ENCODE results near the gene TRAPPC14.
"Not testable (repeated sequence)": the region's sequence is repeated elsewhere in the genome, so short reads cannot be mapped to it uniquely, and the experiment has no call there.

The TRAPPC14 gene

DNA sequence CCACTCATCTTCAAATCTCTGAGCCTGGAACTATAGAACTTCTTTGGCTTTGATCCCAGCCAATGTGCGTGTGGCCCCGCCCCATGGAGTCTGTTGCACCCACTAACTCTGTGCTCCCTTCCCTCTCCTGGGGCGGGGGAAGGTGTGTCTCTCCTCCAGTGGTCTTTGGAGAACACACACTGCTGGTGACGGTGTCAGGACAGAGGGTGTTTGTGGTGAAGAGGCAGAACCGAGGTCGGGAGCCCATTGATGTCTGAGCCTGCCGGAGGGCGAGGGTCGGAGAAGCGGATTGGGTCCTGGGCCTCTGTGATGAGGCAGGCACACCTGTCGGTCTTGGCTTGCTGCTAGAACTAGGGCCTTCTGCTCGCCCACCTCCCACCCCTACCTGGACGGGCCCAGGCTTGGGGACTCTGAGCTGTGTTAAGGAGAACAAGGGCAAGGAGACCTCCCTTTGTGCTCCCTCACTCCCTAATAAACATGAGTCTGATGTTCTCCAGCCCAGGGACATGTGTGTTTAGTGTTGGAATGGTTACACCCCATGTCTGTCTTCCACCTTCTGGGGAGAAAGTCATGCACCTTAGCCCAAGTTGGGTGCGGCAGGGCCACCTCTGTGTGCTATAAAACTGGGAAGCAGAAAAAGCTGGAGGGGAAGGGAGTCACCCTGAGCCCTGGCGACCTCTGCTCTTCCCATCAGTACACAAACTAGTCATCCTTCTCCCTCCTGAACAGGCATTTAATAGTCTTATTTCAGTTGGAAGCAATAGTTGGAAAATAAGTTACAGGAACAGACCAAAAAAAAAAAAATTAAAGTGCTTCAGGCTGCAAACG is 4.6 kb downstream of the TRAPPC14 start:
- no peak for DNase-seq

GRCh38 chr7:100152937-100153666 is 5.4 kb downstream of the TRAPPC14 start:
- DNase-seq: no peak

DNA sequence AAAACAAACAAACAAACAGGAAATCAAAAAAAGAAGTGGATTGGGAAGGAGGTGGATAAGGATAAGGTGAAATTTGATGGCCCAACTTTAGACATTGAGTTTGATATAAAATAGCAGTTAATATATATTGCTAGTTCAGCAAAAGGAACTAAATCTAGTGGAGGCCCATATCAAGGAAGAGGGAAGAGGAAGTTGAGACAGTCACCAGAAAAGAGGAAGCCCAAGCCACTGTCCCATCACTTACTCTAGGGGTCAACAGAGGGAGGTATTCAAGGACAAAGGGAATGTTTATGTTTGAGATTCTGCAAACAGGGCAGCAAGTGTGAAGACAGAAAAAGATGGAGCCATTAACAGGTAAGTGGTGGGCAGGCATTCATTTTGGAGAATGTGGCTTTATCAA is 6.1 kb downstream of the TRAPPC14 start:
- no peak for DNase-seq

GRCh38 chr7:100148559-100149328 is 9.8 kb downstream of the TRAPPC14 start, which contains the start of gene LAMTOR4:
TSS of gene LAMTOR4 (plus strand) at chr7:100148918. CDS start at chr7:100148973, 55 bp downstream.
- peak; percentile 94 to 100 (median 98) for DNase-seq

DNA sequence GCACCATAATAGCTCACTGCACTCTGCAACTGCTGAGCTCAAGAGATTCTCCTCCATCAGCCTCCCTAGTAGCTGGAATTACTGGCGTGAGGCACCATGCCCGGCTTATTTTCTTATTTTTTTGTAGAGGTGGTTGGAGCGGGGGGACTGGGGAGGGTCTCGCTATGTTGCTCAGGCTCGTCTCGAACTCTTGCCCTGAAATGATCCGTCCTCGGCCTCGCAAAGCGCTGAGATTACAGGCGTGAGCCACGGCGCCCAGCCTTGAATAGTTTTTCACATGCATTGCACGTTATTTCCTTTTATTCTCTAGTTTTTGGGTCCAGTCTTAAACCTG is 10.3 kb downstream of the TRAPPC14 start:
- DNase-seq: no peak

DNA sequence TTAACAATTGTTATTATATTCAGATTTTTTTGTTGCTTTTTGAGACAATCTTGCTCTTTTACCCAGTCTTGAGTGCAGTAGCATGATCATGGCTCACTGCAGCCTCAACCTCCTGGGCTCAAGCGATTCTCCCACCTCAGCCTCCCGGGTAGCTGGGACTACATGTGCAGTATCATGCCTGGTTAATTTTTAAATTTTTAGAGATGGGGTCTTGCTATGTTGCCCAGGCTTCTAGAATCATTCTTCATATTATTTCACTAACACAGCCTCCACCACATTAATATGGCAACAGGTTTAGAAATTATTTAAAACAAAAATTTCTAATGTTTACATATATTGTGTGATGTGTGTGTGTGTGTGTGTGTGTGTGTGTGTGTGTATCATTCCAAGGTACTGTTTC is 11.2 kb downstream of the TRAPPC14 start:
- DNase-seq: no peak

- DNase-seq: not testable (repeated sequence)
Observed at GRCh38 chr7:100146350-100146749, 12.2 kb downstream of the TRAPPC14 start.

DNA sequence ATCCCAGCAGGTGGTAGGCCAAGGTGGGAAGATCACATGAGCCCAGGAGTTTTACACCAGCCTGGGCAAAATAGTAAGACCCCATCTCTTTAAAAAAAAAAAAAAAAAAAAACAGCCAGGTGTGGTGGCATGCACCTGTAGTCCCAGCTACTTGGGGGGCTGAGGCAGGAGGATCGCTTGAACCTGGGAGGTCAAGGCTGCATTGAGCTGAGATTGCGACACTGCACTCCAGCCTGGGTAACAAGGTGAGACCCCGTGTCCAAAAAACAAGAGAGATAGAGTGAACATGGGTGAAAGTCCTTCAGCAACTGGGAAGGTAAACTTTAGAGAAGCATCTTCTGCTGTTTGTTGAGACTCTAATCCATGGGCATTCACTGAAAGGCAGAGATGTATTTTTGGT is 16.1 kb downstream of the TRAPPC14 start:
- DNase-seq: no peak

GRCh38 chr7:100141555-100141949 is 17.0 kb downstream of the TRAPPC14 start:
- no peak for DNase-seq

GRCh38 chr7:100137851-100138760 is 20.4 kb downstream of the TRAPPC14 start:
- no peak for DNase-seq

GRCh38 chr7:100132697-100133151 is 25.8 kb downstream of the TRAPPC14 start:
- DNase-seq: peak in 4 of 5 experiments; percentile 43 to 72 (median 52)

GRCh38 chr7:100132126-100132525 is 26.4 kb downstream of the TRAPPC14 start:
- DNase-seq: no peak

- peak; percentile 65 to 79 (median 74) for DNase-seq
Observed at GRCh38 chr7:100130608-100131453, 27.7 kb downstream of the TRAPPC14 start.

DNA sequence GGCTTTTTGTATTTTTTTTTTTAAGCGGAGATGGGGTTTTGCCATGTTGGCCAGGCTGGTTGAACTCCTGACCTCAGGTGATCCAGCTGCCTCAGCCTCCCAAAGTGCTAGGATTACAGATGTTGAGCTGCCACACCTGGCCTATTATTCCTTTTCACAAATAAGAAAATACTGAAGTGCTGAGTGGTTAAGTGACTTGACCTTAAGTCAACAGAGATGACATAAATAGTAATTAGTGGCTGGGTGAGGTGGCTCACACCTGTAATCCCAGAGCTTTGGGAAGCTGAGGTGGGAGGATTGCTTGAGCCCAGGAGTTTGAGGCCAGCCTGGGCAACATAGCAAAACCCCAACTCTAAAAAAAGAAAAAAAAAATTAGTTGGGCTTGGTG is 28.3 kb downstream of the TRAPPC14 start:
- not testable (repeated sequence) for DNase-seq

- DNase-seq: no peak
Observed at GRCh38 chr7:100128637-100128963, 29.9 kb downstream of the TRAPPC14 start.

GRCh38 chr7:100127866-100128636 is 30.5 kb downstream of the TRAPPC14 start:
- peak in 1 of 5 experiments; percentile 55 for DNase-seq

DNA sequence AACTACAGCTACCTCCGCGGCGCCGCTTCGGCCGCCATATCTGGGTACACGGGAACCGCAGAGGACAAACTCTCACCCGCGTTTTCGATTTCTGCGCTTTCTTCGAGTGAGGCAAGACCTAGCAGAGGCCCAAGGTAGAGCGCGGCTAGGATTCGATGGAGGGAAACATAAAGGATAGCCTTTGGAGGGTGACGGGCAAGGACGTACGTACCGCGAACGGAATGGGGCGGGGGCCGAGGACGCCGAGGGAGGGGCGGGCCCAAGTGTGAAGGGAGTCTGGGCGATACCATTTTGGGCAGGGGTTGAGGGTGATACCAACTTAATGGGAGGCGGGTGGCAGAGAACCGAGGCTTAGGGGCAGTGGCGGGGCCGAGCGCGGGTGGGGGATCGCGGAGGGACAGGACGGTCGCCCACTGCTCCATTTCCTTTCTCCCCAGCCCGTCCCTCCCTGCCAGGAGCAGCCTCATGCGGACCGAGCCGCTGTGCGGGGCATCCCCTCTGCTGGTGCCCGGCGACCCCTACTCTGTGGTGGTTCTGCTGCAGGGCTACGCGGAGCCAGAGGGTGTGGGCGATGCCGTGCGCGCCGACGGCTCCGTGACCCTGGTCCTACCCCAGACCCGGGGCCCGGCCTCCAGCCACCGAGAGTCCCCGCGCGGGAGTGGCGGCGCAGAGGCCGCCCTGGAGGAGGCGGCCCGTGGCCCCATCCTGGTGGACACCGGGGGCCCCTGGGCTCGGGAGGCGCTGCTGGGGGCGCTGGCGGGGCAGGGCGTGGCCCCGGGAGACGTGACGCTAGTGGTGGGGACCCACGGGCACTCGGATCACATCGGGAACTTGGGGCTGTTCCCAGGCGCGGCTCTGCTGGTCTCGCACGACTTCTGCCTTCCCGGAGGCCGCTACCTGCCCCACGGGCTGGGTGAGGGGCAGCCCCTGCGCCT is 31.3 kb downstream of the TRAPPC14 start, which contains the start of gene MBLAC1:
Gene MBLAC1, plus strand, starts transcription at position 37 of the 935 bp plus-strand sequence. Its CDS starts 429 bp downstream, at position 466.
- peak; percentile 72 to 95 (median 87) for DNase-seq

DNA sequence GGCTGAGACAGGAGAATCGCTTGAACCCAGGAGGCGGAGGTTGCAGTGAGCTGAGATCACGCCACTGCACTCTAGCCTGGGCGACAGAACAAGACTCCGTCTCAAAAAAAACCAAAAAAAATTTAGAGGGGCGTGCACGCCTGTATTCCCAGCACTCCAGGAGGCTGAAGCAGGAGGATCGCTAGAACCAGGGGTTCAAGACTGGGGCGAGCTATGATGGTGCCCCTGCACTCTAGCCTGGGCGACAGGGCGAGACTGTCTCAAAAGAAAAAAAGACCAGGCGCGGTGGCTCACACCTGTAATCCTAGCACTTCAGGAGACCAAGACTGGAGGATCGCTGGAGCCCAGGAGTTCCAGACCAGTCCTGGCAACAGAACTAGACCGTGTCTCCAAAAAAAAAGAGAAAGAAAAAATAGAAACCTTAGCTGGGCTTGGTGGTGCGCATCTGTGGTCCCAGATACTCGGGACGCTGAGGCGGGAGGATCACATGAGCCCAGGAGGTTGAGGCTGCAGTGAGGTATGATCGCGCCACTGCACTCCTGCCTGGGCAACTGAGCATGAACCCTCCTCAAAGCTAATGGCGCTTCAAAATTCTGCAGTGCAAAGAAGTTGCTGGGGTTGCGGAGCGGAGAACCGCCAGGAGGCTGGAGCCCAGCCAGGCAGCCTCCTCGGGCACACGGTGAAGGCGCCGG is 32.1 kb downstream of the TRAPPC14 start:
- no peak for DNase-seq

Measured in T-helper 2 cell (primary cell).